Stimulated activated memory B cell treated with anti-CD40 and anti-IgM and Interleukin-4, amounts not matched to agents 10 μg/mL and 1 μg/mL and 100 μg/mL, for 72 hours (primary cell): Measurements from ENCODE around the gene CDK5RAP3.

Experiments
- ATAC-seq: fragments of 150-1000 bp; cut with Tn5 transposase; 2 replicates; pipeline ENCODE4 v1.10.0; 2021
- H3K27ac Mint-ChIP-seq: one replicate; pipeline ENCODE4 v1.8.0; 2022; ENCODE audit warnings: mild to moderate bottlenecking, mixed read lengths
- H3K27me3 Mint-ChIP-seq: one replicate; pipeline ENCODE4 v1.8.0; 2022; ENCODE audit warnings: mixed read lengths
- H3K36me3 Mint-ChIP-seq: one replicate; pipeline ENCODE4 v1.8.0; 2022; ENCODE audit warnings: mixed read lengths
- H3K4me1 Mint-ChIP-seq: one replicate; pipeline ENCODE4 v1.8.0; 2022; ENCODE audit warnings: mixed read lengths
- H3K4me3 Mint-ChIP-seq: one replicate; pipeline ENCODE4 v1.8.0; 2022; ENCODE audit warnings: mild to moderate bottlenecking, moderate library complexity, mixed read lengths
- H3K9me3 Mint-ChIP-seq: one replicate; pipeline ENCODE4 v1.8.0; 2022; ENCODE audit warnings: mixed read lengths

CDK5RAP3 gene

DNA sequence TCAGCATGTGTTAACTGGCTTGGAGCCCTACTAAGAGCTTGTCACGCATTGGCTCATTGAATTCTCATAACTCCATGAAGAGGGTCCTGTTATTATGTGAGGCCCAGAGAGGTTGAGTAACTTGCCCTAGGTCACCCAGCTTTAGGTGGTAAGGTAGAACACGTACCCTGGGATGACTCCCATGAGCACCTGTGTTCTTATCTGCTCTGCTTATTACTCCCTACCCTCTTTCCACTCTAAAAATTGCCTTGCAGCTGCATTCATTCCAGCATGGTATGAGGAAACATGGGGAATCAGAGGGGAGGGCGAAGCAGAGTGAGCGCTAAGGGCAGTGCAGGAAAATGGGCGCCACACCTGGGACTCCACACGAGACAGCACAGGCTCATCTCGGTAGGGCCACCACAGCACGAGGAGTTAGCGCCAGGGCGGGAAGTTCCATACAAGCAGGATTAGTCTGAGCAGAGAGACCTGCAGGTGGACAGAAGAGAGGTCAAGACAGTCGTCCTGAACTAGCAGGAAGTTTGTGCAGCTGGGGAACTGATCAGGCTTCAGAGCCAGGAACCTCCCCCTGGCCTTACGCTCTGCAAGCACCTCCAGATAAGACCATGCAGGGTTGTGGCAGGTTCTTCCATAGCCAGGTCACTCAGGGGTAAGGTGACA, 56.5 kb downstream of the CDK5RAP3 start:
- Mint-ChIP-seq H3K36me3 (no peaks in the 10 kb centered on the region), H3K27me3 (peaks cover 10% of the 10 kb centered on the region), H3K27ac (no peak overlapping the region), H3K9me3 (no peaks in the 10 kb centered on the region), H3K4me3 (no peak overlapping the region), H3K4me1 (peaks cover 45% of the 10 kb centered on the region)
- ATAC-seq = no peak

DNA sequence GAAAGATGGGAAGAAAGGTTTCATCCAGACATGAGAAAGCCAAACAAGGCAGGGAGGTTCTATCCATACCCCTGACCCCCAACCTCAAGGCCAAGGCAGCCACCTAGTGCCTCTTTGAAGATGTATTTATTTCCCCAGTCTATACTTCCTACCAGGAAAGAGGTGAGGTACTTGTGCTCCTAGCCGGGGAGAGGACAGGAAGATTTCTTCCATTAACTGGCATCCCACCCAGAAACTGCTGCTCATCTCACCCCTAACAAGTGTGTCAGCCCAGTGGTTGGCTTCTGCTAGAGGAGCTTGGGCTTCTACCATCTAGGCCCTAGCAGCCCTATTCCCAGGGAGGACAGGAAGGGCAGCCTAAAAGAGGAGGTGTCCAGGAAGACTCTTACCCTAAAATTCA, 57.8 kb downstream of the CDK5RAP3 start:
- no peak for ATAC-seq
- Mint-ChIP-seq H3K27ac (no peak overlapping the region), H3K9me3 (no peaks in the 10 kb centered on the region), H3K27me3 (no peaks in the 10 kb centered on the region), H3K36me3 (no peaks in the 10 kb centered on the region), H3K4me3 (no peak overlapping the region), H3K4me1 (peaks cover 33% of the 10 kb centered on the region)

DNA sequence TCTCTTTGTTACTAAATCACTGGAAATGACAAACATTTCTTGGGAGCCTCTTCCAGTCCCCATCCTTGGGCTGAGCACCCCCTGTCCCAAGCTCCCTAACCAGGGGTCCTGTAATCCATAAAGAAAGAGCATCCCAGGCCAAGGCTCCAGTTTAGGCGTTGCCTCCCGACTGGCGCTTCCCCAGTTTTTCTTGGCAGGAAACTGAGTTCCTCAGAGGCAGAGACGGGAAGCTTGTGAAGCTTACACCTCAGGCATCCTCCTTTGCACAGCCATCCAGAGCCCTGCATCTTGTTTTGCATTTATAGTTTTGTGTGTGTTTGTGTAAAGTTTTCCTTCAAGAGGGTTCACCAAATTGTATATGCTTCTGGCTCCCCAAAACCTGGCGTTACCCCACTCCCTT, 59.6 kb downstream of the CDK5RAP3 start:
- Mint-ChIP-seq H3K4me1 (peaks cover 18% of the 10 kb centered on the region), H3K27me3 (no peaks in the 10 kb centered on the region), H3K4me3 (no peak overlapping the region), H3K9me3 (no peaks in the 10 kb centered on the region), H3K36me3 (no peaks in the 10 kb centered on the region), H3K27ac (no peak overlapping the region)
- ATAC-seq = no peak
